GM04503 (cell line): ENCODE data around the gene DDX52.
"Not testable (repeated sequence)": the region's sequence is repeated elsewhere in the genome, so short reads cannot be mapped to it uniquely, and the experiment has no call there.

Experiments used
- DNase-seq: peaks from one replicate; pipeline ENCODE4 v3.0.0-alpha.2; 2012; ENCODE audit warnings: low read depth

DDX52 gene

DNA sequence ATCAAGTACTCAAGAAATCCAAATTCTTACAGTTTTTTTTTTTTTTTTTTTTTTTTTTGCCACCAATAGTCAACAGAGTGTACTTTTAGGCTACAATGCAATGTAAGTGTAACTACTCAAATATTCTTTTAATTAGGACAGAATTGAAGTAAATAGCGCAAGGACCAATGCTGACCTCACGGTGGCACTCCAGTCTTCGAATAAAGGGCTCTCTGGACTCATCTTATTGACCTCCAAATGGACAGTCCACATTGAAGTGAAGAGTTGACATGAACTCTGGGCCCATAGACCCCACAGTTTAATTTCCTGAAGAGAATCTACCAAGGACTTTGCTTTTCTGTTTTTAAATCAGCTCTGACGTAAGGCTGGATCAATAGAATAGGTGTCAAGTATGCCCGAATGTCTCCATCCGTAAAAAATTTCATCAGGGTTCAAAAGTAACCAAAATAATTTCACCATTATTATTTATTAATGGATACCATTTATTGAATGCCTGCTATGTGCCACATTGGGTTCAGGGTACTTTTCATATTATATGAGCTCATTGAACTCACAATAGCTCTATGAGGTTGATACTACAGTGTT, 7.3 kb upstream of the DDX52 start:
- DNase-seq, result no peak

DNA sequence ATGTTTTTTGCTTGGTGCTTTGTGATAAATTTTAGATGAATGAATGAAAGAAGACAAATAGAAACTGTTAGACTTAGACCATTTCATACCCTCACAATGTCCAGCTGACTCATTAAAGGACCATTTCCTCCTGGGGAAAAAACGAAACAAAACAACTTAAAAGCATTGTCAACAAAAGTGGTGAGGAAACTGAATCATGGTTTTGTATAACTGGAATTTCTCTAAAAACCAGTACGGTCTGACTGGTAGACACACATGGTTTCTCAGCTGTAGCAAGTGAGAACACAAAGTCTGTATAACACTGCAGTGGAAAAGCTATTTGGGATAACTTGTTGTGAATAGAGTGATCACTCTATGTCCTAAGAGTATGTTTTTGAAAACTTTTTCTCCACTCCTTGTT, 5.3 kb upstream of the DDX52 start:
- DNase-seq, result peak; percentile 71

DNA sequence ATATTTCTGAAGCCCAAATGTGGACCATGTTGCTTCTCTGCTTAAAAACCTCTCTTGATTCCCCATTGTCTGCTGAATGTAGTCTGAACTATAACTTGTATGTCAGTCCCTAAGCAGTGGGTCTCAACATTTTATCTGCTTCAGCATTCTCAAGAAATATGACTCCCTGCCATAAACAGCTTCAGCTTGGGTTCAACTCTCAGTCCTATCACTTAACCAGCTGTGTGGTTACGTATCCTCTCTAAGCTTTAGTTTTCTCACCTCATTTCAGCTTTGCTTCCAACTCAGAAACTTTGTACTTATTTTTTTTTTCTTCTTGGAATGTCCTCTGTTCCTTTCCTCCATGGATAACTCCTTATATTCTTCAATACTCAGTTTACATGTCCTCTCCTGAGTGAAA, 4.6 kb upstream of the DDX52 start:
- DNase-seq, result no peak

DNA sequence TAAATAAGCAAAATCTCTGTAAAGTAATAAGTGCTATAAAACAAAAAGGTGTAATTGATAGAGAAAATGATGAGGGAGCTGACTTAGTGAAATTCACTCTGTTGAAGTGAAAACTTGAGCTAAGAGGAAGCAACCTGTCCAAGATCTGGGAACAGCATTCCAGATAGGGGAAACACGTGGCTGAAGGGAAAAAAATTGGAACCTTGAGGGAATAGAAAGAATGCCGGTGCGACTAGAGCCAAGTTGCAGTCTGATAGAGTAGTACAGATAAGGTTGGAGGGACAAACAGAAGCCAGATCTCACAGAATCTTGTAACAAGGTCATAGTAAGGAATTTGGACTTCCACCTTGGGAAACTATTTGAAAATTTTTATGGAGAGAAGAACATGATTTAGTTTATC, 623 bp upstream of the DDX52 start:
- DNase-seq, result no peak

DNA sequence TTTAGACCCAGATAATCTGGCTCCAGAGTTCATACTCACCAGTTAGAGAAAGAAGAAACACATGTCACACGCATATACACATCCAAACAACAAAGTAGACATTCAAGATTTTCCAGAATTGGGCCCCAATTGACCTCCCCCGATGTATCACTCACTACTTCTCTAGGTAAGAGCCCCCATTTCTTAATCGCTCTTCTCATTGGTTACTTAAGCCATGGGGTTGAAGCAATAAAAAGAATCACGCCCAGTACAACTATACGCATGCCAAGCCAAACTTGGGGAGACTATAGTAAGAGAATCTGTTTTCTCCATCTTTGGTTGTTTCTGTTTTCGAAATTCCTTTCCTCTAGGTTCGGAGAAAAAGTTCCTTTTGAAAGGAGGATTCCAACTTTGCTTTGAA, 565 bp downstream of the DDX52 start:
- peak; percentile 13 for DNase-seq

DNA sequence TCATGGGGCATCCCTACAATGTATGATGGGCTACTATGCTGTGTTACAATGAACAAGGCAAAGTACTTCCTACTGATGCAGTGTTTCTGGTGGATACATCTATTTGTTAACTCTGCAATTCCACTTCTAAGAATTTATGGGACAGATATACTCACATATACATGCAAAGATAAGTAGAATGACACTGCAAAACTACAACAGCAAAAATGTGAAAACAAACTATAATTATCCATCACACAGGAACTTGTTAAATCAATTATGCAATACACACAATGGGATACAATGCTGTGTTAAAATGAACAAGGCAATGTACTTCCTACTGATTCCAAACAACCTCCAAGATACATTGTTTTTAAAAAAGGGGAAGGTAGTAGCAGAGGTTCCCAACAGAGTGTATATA, 3.2 kb downstream of the DDX52 start:
- DNase-seq, result no peak

DNA sequence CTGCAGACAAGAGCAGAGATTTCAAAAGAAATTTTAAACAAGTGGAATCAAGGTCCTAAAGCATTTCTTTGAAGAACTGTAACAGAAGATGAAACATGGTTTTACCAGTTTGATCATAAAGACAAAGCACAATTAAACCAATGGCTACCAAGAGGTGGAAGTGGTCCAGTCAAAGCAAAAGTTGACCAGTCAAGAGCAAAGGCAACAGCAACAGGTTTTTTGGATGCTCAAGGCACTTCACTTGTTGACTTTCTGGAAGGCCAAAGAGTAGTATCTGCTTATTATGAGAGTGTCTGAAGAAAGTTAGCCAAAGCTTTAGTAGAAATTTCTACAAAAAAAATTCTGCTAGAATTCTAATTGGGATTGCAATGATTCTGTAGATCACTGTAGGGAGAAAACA, 5.3 kb downstream of the DDX52 start:
- DNase-seq, result no peak

DNA sequence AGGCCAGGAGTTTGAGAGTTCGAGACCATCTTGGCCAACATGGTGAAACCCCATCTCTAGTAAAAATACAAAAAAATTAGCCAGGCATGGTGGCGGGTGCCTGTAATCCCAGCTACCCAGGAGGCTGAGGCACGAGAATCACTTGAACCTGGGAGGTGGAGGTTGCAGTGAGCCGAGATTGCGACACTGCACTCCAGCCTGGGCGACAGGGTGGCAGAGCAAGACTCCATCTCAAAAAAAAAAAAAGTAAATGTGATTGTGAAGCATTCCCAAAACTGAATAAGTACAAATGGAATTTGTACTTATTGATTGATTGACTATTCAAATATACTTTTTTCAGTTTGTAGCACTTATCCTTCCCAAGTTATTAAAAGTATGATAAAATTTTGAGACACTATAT, 26.8 kb downstream of the DDX52 start:
- not testable (repeated sequence) for DNase-seq

DNA sequence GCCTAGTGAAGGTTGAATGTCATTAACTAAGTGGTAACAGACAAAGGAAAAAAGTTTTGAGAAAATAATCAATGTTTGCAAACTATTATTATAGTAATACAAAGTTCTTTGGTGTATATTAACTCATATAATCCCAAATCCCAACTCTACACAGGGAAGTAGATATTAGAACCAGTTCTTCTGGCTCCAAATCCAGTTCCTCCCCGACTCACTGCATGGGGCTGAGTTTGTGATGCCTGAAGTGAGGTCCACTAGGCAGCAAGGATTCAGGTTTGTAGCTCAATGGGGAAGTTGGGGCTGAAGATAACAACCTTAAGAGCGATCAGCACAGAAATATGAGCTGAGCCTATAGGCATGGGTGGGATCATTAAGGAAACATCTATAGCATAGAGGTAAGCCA, 28.4 kb downstream of the DDX52 start:
- no peak for DNase-seq

- DNase-seq, result peak; percentile 53
These were observed 28.9 kb downstream of the DDX52 start for GRCh38 chr17:37614391-37614790.

- DNase-seq, result no peak
These were observed 32.3 kb downstream of the DDX52 start for GRCh38 chr17:37610971-37611370.

DNA sequence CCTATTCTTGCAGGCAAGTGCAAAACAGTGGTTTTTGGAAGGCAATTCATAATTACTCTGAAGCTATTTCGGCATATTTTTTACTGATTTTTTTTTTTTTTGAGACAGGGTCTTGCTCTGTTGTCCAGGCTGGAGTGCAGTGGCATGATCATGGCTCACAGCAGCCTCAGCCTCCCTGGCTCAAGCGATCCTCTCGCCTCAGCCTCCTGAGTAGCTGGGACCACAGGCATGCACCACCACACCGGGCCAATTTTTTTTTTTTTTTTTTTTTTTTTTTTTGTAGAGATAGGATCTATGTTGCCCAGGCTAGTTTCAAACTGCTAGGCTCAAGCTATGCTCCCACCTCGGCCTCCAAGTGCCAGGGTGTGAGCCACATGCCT, 33.2 kb downstream of the DDX52 start:
- DNase-seq, result not testable (repeated sequence)

DNA sequence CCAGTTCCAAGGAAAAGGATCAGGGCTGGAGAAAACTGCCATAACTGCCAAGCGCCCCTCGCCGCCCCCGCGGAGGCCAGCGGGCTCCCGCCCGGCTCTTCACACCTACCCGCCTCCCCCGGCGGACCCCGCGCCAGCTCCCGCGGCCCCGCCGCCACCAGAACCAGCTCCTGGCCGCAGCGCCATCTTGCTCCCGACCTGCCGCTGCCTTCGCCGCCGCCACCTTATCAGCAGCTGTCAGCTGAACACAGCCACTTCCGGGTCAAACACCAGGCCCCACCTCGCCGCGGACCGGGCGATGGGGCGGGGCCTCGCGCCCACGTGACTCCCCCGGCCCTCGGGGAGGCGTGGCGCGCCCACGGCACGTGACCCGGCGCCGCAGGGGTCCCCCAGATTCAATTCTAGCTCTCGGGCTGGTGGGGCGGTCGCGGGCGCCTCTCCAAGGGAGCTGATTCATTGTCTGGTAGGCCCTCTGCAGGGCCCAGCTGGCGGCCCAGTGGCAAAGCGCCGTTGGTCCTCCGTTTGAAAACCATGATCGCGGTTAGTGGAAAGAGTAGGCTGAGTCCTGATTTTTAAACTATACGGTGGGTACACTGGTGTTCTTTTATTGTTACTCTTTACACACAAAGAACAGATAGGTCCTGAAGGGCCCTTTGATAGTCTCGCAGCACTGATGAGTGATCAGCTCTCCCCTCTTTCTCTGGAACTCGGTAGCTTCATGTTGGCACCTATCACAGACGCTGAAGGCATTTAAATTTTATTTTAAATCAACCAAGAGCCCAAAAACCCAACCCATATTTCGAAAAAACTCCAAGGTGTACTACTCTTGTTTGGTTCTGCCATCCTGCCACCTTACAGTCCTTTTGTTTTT, 33.8 kb downstream of the DDX52 start, which contains the start of gene SYNRG:
SYNRG (minus strand) TSS at position 249 of the 871 bp plus-strand sequence; CDS start at position 186, 63 bp downstream.
- DNase-seq, result peak; percentile 73

- no peak for DNase-seq
These were observed 34.7 kb downstream of the DDX52 start for GRCh38 chr17:37608351-37609169.

- no peak for DNase-seq
These were observed 35.5 kb downstream of the DDX52 start for GRCh38 chr17:37607637-37608331.

DNA sequence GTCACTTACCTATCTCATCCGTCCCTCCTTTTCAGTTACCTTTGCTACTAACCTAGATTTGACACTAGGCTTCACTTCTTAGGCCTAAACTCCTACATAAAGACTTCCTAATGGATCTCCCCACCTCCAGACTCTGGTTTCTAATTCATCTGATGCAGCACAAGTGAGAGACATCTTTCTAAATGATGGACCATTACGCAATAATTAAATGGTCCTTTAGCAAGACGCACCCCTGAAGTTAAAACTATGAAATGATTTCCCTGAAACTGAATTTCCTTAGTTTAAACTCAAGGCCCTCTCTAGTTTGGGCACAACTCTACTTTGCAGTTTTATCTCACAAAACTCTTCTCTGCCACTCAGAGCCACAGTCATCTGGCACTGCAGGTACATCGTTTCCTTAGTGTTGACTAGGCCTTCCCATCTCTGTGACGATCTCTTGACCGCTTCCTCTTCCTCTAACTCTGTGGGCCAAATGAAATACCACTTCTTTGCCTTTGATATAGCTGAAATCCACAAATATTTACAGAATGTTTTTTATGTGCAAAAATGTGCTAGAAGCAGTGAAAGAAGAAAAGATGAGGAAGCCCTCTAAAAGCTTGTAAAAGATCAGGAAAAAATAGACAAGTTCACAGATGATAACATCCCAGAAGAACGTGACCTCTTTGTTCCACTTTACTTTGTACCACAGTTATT, 37.3 kb downstream of the DDX52 start:
- peak; percentile 50 for DNase-seq

DNA sequence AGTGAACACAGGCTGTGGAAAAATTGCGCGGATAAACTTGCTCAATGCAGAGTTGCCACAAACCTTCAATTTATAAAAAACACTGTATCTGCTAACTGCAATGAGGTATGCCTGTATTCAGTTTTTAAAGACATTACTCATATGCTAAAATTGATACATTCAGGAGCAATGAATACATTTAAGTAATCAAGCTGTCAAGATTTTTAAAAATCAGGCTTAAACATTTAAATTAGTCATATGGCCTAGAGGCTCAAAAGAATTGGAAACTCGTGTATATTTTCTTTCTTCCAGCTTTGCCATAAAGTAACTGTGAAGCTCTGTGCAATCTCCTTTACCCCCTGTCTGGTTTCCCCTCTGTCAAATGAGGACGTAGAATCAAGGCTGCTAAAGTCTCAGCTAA, 38.2 kb downstream of the DDX52 start:
- no peak for DNase-seq

DNA sequence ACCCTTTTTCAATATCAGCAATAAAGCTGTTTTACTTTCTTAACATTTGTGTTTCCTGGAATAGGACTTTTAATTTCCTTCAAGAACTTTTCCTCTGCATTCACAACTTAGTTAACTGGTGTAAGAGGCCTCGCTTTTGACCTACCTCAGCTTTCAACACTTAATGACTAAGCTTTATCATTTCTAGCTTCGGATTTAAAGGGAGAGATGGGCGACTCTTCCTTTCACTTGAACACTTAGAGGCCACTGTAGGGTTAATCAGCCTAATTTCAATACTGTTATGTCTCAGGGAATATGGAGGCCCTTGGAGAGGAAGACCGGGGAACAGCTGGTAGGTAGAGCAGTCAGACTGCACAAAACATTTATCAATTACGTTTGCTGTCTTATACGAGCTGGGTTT, 38.7 kb downstream of the DDX52 start:
- DNase-seq, result no peak

GRCh38 chr17:37598145-37598544, 45.1 kb downstream of the DDX52 start:
- no peak for DNase-seq

DNA sequence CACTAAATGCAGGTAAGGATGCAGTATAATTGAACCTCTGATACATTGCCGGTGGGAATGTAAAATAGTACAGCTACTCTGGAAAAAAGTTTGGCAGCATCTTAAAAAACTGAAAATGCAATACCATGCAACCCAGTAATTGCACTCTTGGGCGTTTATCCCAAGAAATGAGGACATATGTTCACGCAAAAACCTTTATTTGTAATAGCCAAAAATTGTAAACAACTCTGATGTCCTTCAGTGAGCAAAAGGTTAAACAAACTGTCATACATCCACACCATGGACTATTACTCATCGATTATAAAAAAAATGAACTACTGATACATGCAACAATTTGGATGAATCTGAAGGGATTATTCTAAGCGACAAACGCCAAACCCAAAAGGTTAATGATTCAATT, 51.0 kb downstream of the DDX52 start:
- no peak for DNase-seq

- no peak for DNase-seq
These were observed 58.2 kb downstream of the DDX52 start for GRCh38 chr17:37585066-37585465.

DNA sequence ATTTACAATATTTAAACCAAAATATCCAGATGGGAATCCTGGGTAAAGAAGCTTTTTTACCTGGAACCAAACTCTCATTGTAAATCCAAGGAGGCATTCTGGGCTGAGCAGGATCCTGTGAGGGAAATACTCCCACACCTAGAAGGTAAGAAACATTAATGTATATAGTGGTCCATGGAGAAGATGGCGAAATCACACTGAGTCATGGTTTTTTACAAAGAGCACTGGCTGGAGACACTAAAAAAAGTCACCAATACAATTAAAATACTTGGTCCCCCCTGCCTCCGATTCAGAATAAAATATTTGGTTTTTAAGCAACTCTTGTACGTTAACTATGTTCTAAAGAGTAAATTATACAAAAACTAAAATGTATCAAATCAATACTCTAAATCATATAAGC, 67.0 kb downstream of the DDX52 start:
- no peak for DNase-seq
